HUDEP-2 (cell line): Measurements from ENCODE around the gene CYP2U1.

ENCODE experiments used
- DNase-seq, 76 experiments: peaks; one replicate each; lab custom pipeline; 2025; ENCODE audit not compliant: unreplicated experiment in 76 of 76; lab: John Stamatoyannopoulos, UW

The CYP2U1 gene

DNA sequence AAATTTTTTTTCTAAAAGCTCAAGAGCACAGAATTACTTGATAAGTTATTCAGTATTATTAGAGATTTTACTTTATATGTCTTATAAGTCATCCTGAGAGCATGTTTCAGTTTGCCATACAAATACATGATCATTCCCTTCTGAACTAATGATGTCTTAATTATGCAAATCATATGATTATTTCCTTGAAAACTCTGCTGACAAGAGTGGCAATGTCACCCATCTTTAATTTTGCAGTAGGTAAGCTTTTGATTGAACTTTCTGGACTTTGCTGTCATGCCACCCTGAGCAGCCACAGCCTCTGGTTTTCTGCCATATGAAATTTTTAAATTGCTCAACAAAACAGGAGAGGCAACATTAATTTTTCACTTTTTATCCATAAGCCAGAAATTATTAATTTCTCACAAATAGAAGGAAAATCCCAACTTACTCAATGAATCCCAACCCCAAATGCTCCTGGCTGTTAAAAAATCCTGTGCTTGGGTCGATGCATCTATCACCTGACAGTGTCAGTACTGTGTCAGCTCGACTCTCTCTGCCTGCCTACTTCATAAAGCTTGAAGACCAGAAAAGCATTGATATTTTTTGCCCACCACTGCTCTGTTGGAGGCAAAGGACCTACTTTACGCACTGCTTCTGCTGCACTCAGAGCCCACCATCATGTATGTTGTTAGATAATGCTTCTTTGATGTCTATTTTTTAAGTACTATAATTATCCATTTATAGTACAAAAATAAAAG lies 46.8 kb downstream of the CYP2U1 start:
- DNase-seq = no peak

DNA sequence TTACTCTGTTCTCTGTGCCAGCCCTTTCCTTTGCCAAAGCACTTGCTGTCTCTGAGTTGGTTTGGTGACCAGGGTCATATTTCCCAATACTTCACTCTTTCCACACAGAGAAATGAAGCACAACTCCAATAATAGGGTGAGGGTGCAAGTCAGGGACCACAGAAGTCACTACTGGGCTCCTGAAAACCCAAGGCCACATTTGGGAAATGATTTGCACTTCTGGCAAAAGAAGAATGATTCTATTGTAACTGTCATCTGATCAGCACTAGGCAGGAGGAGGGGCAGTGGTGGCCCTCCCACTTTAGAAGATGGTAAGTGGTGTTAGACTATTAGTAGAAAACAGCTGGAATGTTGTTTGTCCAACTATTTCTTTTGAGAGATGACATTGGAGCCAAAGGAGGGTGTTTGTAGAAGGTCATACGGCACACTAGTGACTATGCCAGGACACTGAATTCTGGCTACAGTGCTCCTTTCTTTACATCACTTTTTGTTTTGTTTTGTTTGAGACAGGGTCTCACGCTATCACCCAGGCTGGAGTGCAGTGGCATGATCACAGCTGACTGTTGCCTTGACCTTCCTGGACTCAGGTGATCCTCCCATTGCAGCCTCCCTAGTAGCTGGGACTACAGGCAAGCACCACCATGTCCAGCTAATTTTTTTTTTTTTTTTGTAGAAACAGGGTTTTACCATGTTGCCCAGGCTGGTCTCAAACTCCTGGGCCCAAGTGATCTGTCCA lies 47.5 kb downstream of the CYP2U1 start:
- no peak for DNase-seq

DNA sequence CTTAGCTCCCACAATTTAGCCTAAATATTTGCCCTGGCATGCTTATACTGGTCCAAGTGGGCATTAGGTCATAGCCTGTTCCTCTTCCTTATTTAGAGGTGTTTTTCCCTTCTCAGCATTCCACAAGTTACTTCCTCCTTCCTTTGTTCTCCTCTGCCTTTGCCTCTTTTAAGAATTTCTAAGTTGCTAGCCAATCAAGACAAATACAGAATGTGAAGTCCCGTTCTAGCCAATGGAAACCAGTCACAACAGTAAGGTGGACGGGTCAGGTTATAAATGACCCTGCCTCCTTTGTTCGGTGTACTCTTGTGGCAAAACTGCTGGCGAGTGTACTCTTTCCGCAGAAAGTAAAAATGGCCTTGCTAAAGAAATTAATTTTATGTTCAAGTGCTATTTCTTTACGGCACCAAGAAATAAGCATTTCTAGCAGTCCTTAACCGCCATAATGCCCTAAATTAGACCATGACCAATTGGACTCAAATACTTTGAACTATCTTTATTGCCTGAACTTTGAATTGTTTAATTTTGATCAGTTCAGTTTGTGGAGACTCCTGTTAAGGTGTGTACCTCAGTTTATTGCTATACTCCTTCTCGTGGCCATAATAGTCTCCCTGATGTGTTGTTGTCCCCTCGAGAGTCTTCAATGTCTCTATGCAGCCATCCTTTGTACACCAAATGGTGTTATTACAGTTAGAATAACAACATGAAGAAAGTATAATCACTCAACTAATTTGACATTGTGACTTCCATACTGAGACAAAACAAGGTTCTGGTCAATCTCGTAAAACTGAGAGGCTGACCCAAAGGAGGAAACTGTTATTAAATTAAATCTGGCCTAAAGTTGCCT lies 56.8 kb downstream of the CYP2U1 start:
- DNase-seq = no peak

DNA sequence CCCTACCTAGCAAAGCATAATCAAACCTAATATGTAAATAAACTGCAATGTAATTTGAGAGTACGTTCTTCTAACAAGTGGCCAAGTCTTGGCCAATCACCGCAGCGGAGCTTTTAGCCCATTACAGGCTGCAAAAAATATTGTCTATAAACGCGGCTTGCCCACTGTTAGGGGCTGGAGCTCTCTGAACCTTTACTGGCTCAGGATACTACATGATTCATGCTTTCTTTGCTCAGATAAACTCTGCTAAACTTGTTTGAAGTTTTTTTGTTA lies 57.4 kb downstream of the CYP2U1 start:
- no peak for DNase-seq

DNA sequence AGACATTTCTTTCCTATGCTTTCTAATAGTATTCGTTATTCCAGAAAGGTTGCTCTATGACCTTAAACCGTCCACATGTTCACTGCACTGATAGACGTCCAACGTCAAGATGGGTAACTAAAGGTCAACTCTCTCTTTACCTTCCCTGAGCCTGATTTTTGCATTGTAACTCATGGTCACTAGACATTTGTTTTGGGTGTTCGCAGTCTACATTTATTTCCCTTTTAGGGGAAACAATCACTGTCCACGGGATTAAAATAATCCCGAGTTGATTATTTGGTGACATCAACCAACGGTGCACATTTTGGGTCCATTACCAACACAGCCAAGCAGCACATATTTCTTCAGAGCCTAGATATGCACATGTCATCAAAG lies 57.8 kb downstream of the CYP2U1 start:
- DNase-seq = peak in 2 of 76 experiments; percentile 29 to 34

DNA sequence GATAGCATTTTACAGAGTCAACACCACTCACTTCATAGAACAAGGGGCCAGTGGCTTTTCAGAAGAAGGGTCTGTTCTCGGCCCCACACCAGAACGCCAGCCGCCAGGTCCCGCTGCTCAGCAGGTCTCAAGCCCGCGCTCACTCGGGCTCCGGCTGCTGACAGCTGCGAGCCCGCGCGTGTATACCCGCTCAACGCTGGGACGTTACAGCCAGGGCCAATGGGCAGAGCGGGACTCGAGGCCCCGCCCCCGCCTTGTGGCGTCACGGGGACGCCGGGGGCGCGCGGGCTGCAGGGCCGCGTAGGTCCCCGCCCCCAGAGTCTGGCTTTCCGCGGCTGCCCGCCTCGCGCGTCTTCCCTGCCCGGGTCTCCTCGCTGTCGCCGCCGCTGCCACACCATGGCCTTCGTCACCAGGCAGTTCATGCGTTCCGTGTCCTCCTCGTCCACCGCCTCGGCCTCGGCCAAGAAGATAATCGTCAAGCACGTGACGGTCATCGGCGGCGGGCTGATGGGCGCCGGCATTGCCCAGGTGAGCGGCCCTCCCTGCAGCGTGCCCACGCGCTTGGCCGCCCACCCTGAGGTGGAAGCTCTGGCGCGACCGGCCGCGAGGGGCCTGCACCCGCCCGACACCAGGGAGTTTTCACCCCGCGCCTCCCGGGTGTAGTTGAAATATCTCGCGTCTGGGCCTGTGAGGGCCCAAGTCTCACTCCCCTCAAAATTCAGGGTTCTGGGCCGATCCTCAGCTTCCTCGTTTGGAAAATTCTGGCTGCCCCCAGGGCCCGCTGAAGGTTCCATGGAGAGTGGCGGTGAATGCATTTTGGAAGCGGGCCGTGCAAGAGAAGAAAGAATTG lies 58.4 kb downstream of the CYP2U1 start, which contains the start of gene HADH:
Gene HADH, plus strand, starts transcription at position 353 of the 850 bp plus-strand sequence. Its CDS starts 44 bp downstream, at position 397.
- peak in 75 of 76 experiments; percentile 12 to 90 (median 80) for DNase-seq

DNA sequence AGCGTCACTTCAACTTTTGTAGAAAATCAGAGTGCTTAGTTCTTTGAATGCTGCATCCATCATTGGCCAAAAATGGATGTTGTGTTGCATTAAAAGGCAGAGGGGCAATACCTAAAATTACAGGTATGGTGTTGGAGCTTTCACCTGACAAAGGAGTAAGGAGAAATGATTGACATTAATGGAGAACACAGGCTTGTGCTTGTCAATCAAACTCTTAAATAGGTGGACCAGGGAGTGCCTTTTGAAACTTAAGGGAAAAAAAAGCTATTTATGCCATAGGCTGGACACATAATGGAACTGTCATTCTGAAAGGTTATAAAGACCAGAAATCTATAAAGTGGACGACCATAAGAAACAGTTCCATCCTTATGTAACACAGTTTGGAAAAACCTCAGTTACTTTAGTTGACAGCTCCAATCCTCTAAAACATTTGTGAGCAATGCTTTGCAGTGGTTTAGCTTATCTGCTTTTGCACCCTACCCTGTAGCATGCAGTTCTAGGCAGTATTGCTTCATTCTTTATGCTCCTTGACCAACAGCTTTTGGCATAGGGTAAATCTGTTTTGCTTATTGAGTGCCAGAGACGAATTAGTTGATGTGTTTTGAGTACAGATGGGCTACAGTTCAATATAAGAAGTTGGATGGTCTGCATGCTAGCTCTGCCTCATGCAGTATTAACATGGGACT lies 60.7 kb downstream of the CYP2U1 start:
- peak in 5 of 76 experiments; percentile 1 to 44 (median 19) for DNase-seq

DNA sequence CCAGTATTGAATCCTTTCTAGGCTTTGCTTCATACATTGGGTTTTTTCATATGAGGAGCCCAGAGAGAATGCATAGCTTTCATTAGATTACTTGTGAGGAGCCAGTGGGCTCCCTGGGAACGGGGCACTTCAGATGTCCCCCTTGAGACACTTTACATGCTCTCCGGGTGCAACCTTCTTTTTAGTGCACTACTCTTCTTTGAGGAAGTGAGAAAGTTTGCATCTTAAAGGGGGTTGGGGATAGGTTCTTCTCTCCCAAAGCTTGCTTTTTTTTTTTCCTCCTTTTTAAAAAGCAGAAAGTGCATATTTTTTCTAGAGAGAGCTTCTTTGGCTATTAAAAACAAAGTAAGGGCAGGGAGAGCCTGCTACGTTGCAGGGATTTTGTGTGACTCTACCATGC lies 62.6 kb downstream of the CYP2U1 start:
- DNase-seq = no peak

DNA sequence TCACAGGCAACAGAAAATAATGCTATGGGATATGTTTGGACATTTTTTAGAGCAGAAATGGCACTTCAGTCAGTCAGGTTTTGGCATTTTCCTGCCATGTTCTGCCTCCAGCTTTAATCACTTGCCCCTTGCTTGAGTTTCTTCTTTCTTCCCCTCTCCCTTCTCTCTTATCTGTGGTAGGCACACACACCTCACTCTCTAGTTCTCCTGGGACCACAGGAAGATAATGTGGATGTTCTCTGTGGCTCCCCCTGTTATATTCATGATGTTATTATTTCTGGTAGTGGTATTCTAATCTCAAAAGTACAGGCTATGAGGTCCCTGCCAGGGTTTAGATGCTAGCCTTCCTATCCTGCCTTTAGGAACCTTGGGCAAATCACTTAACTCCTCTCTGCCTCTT lies 63.5 kb downstream of the CYP2U1 start:
- peak in 9 of 76 experiments; percentile 2 to 39 (median 20) for DNase-seq

DNA sequence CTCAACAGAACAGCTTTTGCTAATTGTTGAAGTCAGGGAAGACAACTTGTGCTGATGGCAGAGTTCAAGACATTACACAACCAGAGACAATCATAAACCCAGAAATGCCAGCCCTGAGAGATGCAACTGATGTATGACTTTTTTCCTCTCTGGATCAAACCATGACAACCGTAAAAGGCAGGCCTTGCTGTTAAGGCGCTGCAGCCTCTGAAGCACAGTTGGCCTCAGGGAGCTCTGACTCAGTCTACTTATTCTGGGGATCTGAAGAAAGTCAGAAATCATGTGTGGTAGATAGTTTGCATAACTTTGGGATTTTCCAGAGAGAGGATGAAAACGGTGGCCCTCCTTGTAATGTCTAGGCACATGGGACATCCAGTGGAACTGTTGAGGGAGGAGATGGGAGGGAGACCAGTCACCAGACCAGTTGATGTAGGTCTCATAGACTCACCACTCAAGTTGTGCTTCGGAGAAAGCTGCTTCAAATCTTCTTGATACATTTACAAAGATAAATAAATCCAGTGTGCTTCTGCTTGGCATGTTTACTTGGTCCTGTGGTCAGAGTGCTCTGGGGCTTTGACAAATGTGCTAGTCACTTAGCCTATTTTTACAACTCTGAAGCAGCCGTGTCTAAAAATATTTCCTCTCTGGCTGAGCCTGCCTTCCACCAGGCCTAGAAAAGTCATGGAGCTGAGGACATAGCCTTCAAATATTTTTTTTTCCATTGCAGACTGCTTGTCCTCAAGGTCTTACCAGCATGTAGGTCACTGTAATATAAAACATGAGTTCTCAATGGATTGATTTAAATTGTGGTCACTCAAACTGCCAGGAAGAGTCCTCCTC lies 65.8 kb downstream of the CYP2U1 start:
- DNase-seq = no peak

DNA sequence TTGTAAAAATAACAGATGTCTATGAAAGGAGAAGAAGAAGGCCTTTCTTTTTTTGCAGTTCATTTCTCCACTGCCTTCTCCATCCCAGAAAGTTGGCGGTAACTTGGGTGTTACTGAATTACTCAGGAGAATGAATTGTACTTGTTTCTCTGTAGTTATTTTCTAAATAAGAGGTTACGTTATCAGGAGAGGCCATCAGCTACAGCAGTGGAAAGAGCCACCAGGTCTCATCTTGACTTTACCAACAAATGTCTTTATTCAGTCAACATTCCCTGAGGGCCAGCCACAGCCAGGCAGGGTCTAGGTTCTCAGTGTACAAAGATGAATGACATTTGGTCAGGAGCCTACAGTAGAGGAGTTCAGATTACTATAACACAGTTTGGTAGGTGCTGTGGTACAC lies 66.4 kb downstream of the CYP2U1 start:
- no peak for DNase-seq

DNA sequence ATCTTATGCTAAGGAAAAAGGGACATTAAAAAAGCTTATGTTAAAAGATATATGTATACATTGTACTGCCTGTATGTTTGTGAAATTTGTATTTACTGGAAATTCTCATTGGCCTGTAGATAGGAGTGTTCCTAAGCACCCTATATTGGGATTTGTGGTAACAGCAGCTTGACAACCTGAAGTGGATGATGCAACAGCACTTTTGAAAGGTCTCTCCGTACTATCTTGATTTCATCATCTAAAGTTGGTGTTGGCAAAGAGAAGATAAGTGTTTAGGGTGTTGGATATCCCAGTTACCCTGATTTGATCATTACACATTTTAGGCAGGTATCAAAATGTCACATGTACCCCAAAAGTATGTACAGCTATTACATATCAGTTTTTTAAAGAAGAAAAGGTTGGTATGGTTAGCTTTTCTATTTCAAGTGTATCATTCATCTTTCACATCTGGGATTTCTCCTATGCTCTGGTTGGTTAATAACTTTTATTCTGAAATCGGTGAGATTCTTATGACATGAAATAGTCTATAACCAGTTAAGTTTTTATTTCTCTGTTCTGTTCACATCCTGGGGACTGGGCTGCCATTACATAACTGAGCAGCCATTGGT lies 68.7 kb downstream of the CYP2U1 start:
- no peak for DNase-seq

DNA sequence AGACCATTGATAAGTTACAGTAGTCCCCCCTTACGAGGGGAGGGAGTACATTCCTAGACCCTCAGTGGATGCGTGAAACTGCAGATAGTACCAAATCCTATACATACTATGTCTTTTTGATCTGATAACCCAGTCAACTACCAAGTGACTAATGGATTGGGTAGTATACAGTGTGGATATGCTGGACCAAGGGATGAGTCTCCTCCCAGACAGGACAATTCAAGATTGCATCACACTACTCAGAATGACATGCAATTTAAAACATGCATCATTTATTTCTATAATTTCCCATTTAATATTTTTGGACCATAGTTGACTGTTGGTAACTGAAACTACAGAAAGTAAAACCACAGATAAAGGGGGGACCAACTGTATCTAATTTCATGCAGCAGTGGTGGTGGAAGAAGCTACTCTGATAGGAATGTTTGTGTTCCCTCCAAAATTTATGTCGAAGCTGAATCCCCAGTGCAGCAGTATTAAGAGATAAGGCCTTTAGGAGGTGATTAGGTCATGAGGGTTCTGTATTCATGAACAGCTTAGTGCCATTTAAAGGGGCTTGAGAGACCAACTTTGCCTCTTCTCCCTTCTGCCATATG lies 70.3 kb downstream of the CYP2U1 start:
- no peak for DNase-seq
